HEK293T (cell line): ENCODE data around the gene VSIG10L.

Experiments used
- BHLHE40 ChIP-seq: fragments of 450-650 bp; IDR thresholded peaks from 2 replicates; pipeline ENCODE4 v1.6.1; 2016; ENCODE audit warnings: mild to moderate bottlenecking, moderate library complexity, borderline replicate concordance
- FOXA1 ChIP-seq: fragments of 450-650 bp; IDR thresholded peaks from 2 replicates; pipeline ENCODE4 v1.6.1; 2016; ENCODE audit warnings: mild to moderate bottlenecking
- FOXK2 ChIP-seq: fragments of 450-650 bp; IDR thresholded peaks from 2 replicates; pipeline ENCODE4 v1.6.1; 2016; ENCODE audit warnings: mild to moderate bottlenecking
- FOXM1 ChIP-seq: fragments of 450-650 bp; IDR thresholded peaks from 2 replicates; pipeline ENCODE4 v1.6.1; 2017; ENCODE audit warnings: mild to moderate bottlenecking, borderline replicate concordance
- HDGF ChIP-seq: fragments of 450-650 bp; IDR thresholded peaks from 2 replicates; pipeline ENCODE4 v1.6.1; 2017; ENCODE audit warnings: antibody characterized with exemption, borderline replicate concordance
- LEF1 ChIP-seq: fragments of 450-650 bp; IDR thresholded peaks from 2 replicates; pipeline ENCODE4 v1.6.1; 2017; ENCODE audit warnings: mild to moderate bottlenecking, borderline replicate concordance
- NFRKB ChIP-seq: fragments of 450-650 bp; IDR thresholded peaks from 2 replicates; pipeline ENCODE4 v1.6.1; 2016; ENCODE audit warnings: mild to moderate bottlenecking, moderate library complexity
- SP1 ChIP-seq: fragments of 450-650 bp; IDR thresholded peaks from 2 replicates; pipeline ENCODE4 v1.6.1; 2017
- SUZ12 ChIP-seq: fragments of 450-650 bp; IDR thresholded peaks from 2 replicates; pipeline ENCODE4 v1.6.1; 2016; ENCODE audit warnings: mild to moderate bottlenecking
- TARDBP ChIP-seq: fragments of 450-650 bp; IDR thresholded peaks from 2 replicates; pipeline ENCODE4 v1.6.1; 2016
- TF ChIP-seq, protein P1 (sequence below): fragments of 450-650 bp; IDR thresholded peaks from 2 replicates; pipeline ENCODE4 v1.6.1; 2016

DNA sequence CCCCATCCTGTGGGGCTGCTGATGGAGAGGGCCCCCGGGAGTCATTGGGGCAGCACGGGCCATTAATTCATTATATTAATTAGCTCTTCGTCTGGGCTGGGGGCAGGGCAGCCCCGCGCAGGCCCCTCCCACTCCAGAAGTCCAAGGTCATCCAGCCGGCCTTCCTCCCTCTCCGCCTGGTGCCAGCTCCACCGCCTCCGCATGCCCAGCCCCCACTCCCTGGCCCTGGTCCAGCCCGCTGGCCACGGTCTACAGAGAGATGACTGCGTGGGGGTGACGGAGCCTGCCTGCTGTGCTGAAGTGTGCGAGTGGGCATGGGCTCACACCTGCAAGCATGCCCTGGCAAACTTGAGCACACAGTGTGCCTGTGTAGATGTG lies 21.7 kb downstream of the VSIG10L start:
- TF ChIP-seq NFRKB: no peak
- no peak for TF ChIP-seq BHLHE40
- no peak for TF ChIP-seq LEF1
- TF ChIP-seq FOXK2: no peak
- no peak for TF ChIP-seq HDGF
- TF ChIP-seq, protein P1, sequence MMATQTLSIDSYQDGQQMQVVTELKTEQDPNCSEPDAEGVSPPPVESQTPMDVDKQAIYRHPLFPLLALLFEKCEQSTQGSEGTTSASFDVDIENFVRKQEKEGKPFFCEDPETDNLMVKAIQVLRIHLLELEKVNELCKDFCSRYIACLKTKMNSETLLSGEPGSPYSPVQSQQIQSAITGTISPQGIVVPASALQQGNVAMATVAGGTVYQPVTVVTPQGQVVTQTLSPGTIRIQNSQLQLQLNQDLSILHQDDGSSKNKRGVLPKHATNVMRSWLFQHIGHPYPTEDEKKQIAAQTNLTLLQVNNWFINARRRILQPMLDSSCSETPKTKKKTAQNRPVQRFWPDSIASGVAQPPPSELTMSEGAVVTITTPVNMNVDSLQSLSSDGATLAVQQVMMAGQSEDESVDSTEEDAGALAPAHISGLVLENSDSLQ: no peak
- TF ChIP-seq SP1: no peak
- TF ChIP-seq FOXA1: no peak
- TF ChIP-seq FOXM1: no peak
- no peak for TF ChIP-seq TARDBP
- TF ChIP-seq SUZ12: no peak
